Ramos (cell line): ENCODE results near the gene ANHX.
"Not testable (repeated sequence)": the region's sequence is repeated elsewhere in the genome, so short reads cannot be mapped to it uniquely, and the experiment has no call there.

Source experiments
- in situ Hi-C: fragments of 300-500 bp; cut with MboI; formaldehyde crosslinking; loops from one replicate; pipeline ENCODE4 v1.14.3; 2022; ENCODE audit warnings: low sequenced_read_pairs; ENCODE audit not compliant: unreplicated experiment

The ANHX gene

DNA sequence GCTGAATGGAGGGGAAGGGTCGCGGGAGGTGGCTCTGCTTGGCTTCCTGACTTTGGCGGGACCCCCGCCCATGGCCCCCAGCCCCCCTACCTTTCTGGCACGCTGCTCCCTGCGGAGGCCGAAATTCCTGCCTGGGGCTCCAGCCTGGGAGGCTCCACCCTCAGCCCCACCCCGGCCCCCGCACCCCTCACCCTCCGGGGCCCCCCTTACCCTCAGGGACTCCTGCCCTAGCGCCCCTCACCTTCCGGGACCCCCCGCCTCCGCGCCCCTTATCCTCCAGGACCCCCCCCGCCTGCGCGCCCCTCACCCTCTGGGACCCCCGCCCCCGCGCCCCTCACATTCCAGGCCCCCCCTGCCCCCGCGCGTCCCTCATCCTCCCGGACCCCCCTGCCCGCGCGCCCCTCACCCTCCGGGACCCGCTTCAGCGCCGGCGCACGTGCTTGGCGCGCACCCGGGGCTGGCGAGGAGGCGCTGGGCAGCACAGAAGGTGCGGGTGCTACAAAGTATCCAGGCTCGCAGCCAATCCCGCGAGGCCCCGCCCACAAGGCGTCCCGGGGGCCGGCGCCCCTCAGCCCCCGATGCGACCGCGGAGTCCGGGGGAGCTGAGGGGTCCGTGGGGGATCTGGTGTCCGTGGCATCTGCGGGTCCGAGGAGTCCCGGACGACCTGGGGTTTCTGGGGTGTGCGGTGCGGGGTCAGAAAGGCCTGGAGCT, at the start of gene ANHX:
Gene ANHX, minus strand, starts transcription at position 477 of the 712 bp plus-strand sequence. CDS start 1,521 bp downstream, outside the sequence.
- in situ Hi-C loops: no loop called here

DNA sequence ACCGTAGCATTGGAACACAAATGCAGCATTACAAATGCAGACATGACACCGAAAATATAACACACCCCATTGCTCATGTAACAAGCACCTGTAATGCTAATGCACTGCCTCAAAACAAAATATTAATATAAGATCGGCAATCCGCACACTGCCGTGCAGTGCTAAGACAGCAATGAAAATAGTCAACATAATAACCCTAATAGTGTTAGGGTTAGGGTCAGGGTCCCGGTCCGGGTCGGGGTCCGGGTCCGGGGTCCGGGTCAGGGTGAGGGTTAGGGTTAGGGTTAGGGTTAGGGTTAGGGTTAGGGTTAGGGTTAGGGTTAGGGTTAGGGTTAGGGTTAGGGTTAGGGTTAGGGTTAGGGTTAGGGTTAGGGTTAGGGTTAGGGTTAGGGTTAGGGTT, 29.0 kb upstream of the ANHX start:
- in situ Hi-C loops: not testable (repeated sequence)

DNA sequence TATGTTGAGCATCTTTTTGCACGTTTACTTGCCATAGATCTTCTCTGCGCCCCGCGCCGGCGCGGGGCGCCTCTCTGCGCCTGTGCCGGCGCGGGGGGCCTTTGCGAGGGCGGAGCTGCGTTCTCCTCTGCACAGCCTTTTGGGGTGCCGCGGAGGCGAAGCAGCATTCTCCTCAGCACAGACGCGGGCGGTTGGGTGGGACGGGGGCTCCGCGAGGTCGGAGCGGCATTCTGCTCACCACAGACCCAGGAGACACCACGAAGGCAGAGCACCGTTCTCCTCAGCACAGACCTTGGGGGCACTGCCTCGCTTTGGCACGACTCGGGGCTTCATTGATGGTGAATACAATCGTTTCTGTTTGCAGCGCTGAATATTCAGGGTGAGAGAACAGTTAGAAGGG, 28.5 kb upstream of the ANHX start:
- in situ Hi-C loops: no loop called here

DNA sequence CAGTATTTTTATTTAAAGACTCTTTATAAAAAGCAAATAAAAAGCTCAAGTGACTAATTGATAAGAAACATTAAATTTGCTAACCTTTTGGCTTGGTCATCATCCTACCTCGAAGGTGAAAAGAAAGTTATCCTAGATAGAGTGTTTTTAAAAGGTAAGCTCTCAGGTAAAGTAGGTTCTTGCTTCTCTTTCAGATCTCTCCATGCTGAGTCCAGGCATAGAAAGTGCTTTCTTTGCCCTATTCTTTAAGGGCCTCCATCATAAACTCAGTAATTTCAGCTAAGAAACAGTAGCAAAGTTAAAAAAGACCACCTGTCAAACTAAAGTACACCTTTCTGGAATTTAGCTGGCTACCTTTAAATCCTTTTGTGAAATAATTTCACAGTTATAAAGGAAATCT, 20.6 kb upstream of the ANHX start:
- in situ Hi-C loops: no loop called here

DNA sequence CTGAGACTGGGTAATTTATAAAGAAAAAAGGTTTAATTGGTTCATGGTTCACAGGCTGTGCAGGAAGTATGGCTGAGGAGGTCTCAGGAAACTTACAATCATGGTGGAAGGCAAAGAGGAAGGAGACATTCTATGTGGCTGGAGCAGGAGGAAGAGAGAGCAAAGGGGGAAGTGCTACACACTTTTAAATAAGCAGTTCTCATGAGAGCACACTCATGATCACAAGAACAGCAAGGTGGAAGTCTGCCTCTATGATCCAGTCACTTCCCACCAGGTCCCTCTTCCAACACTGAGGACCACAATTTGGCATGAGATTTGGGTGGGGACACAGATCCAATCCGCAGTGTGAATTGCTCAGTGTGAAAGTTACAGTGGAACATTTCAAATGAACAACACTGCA, 20.2 kb upstream of the ANHX start:
- in situ Hi-C loops: not testable (repeated sequence)

DNA sequence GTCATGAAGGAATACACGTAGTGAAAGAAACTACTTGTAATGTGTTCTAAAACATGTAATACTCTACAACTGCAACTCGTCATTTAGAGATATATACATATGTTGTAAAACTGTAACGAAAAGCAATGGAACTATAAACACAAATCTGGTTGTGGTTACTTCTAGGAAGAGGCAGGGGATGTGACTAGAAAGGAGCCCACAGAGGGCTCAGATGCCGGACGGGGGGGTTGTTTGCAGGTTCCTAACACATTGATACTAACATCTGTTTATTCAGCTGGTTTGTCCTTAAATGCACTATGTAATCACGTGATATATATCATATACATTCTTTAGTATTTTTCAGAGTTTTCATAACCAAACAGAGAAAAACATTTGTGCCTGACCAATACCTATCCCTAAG, 16.1 kb upstream of the ANHX start:
- in situ Hi-C loops: no loop called here

DNA sequence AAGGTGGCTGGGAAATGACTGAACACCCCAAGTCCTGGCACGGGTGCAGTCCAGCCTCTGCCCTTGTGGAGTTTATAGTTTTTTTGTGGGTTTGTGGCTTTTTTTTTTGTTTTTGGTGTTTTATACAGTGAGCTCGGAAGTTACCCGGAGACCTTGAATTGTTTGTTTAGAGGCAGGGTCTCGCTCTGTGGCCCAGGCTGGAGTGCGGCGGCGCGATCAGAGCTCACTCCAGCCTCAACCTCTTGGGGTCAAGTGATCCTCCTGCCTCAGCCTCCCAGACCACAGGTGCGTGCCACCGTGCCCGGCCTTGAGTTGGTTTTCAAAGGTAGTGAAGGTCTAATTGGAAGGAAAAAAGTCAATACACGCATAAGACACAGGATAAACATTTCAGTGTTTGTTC, 879 bp upstream of the ANHX start:
- in situ Hi-C loops: no loop called here

DNA sequence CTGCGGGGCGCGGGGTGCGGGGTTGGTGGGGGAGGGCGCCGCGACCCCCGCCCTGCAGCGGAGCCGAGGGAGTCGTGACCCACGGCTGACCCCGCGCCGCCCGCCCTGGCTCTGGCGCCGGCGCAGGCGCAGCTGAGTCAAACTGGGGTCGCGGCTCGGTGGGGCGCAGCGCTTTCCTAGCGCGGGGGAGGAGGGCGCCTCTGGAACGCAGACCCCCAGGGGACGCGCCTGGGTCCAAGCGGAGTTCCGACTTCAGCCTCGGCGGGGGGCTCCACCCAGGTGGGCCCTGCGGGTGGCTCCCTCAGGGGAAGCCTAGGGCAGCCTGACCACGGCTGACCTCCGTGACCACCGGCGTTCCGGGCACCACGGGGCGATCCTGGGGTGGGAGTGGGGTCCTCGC, 467 bp upstream of the ANHX start:
- in situ Hi-C loops: no loop called here

DNA sequence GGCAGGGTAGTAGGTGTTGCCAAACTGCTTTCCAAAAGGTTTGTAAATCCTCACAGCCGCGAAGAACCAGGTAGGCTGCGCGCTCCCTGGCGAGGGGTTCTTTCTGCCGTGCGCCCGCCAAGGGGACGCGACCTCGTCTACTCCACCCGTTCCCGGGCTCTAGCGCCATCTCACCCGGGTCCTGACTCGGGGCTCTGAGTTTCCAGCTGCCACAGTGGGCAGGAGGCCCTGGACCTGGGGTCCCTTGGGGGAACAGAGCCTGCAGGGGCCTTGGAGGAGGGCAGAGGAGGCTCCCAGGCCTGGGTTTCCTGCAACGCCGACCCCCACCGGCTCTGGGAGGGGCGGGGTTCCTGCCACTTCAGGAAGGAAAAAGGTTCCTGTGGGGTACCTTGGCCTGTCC, 706 bp downstream of the ANHX start:
- in situ Hi-C loops: no loop called here

DNA sequence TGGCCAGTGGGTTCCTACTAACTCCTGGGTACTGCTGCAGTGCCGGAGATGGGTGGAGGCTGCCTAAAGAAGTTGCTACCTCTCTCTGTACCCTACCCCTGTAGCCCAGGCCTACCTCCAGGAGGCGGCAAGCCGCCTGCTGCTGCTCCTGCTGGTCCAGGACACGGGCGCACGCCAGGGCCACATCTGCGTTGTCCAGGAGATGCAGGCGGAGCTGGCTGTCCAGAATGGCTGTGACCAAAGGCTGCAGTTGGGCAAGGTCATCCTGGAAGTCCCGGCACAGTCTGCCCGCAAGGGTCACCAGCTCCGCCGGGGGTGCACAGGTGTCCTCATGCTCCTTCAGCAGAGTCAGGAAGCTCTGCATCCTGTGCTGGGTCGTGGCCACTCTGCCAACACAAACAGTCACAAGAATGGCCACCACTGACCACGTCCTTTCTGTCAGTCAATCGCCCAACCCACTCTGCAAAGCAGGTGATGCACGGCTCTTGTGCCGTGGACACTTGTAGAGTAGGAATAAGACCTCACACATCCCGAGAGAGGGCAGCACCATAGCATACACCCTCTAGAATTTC, 1.6 kb downstream of the ANHX start:
- in situ Hi-C loops: no loop called here

DNA sequence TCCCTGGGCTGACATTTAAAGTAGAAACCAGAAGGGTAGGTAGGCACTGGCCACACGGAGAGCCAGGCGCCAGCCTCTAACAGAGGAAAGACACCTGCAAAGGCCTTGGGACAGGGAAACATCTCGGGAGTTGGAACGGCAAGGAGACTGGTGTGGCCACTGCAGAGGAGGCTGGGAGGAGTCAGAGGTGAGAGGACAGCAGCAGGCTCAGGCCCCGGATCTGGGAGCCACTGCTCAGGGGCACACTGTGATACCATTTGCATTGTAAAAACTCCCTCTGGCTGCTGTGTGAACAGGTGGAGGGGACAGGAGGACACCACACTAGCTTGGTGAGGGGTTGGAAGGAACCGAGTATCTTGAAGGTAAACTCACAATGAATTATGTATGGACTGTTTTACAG, 2.7 kb downstream of the ANHX start:
- in situ Hi-C loops: no loop called here

DNA sequence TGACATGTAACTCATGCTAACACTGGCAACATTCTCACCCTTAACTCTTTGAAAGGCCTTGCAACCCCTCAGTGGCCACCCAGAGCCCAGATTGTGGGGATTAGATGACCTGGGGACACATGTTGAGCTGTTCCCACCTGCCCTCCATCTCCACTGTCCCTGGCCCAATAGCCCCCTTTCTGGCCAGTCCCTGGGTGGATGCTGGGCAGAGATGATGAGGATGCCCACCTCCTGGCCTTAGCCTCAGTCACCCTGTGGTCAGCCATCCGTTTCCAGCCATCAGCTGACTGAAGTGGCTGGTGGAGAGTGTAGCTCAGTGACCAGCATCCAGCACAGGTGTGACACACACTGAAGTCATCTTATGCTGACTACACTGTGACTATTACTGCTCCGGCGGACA, 4.7 kb downstream of the ANHX start:
- in situ Hi-C loops: no loop called here

DNA sequence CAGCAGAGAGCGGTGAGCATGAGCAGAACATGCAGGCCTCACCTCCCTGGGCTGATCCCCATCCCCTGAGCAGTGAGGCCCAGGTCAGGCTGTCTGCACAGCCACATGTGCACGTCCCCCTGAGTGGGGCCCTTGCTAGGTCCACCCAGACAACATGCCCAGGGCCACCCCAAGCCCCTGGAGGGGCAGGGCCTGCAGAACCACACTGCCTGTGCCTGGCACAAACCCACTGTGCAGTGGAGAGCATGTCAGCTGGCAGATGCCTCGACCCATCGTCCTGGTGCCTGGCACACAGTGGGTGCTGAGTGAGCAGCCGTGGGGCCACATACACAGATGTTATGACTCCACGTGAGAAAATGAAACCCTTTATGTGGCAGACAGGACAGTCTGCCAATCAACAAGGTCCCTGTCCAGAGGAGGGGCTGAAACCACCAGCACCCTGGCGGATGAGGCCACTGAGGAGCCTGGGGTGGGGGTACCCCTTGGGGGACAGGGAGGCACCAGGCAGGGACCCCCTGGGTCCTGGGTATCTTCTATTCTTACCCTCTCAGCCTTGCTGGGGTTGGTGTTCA, 8.3 kb downstream of the ANHX start:
- in situ Hi-C loops: no loop called here

DNA sequence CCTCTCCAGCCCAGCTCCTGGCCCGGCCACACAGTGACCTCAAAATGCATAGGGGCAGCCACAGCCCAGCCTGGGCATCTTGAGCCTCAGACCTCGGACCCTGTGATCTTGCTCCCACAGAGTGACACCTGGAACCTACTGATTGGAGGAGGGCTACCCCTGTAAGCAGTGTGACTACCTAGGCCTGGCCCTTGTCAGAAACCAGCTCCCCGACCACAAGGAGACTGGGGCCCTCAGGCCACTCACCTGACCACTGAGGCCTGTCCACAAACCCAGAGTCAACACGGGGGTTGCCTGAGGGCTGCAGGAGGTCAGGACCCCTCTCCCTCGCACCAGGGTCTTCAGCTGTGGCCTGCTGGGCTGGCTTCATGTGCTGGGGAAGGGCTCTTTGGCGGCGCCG, 9.0 kb downstream of the ANHX start:
- in situ Hi-C loops: no loop called here

DNA sequence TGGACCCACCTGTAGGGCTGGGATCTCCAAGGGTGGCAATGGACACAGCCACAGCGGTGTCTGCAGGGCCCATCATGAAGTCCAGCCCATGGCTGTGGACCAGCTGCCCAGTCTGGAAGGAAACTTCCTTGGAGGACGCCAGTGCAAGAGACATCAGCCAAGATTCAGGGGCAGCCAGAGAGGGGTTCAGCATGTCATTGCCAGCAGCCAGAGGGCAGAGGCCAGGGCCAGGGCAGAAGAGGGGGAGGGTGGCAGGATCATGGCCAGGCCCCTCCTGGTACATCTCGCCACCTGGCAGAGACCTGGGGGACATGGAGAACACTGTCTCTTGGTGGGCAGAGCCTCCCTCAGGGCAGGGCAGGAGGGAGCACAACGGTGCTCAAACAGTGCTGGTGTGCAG, 10.2 kb downstream of the ANHX start:
- in situ Hi-C loops: no loop called here

DNA sequence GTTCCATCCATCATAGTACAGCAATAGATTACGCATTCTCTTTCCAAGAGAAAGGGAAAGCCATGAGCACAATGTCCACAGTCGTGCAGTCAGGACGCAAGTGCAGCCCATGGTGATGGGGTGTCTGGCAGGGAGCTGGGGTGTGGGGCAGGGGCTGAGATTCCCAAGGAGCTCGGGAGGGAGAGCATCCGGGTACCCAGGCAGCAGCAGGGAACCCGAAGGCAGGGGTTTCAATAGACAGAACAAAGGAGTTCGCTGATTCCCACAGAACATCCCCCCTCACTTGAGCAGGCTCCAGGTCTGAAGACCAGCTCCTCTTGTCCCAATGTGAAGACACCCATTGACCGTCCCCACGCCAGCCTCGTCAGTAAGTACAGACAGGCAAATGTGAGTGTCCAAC, 13.5 kb downstream of the ANHX start:
- in situ Hi-C loops: no loop called here

DNA sequence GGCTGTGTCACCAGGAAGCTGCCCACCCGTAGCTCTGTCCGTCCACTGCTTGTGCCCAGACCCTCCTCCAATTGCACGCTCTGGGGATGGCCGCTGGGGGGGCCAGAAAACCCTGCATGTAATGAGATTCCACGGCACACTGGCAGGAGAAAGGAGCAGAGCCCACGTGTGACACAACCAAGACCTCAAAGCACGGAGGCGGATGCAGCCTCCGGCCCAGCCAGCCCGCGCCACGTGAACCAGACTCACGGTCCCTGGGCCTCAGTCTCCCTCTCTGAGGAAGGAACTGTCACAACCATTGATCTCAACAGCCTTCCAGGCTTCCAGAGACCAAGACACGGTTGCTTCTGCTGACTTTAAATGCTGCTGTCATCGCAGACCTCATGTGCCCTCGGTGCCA, 14.4 kb downstream of the ANHX start:
- in situ Hi-C loops: no loop called here

DNA sequence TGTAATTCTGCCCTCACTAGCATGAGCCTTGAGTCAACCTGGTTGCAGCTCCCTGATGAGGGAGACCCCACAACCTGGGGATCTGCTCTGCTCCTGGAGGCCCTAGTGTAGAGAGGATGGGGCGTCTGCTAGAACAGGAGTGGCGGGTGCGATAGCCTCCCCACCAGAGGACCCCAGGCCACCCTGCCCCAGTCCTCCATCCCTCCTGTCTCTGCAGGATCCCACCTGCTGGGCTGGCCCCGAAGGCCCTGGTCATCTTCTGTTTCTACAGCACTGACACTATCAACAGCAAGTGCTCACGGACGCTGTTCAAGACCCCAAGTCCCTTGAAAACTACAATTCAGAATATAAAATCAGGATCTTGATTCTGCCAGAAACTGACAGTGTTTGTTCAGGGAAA, 15.2 kb downstream of the ANHX start:
- in situ Hi-C loops: no loop called here

DNA sequence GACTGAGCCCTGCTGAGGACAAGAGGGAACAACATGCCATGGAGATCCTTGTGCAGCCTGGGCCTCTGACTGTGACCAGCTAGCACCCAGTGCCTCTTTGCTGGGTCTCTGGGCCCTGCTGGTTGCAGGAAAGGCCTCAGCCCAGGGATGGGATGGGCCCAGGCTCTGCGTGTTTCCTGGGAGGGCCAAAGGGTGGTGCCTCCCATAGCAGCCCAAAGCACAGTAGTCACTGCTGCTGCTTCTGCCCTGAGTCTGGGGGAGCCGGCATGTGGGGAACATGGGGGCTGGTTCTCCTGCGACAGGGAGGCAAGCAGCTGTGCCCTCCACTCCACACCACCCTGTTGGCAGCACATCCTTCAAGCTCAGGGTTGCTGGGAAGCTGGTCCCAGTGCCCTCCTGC, 18.5 kb downstream of the ANHX start:
- in situ Hi-C loops: no loop called here

DNA sequence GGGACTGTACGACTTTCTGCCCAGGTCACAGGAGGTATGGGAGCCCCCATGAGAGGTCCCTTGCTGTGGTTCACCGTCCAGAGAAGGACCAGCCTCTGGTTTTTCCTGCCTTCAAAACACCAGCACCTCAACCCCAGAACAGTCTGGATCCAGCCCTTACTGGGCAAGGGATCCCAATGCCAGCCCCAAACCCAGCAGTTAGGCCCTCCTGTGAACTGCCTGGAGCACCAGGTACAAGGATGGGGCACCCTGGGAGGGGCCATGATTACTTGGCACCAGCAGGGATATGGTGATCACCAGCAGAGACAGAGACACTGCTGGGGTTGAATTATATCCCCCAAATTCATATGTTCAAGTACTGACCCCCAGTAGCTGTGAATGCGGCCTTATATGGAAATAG, 20.0 kb downstream of the ANHX start:
- in situ Hi-C loops: no loop called here

DNA sequence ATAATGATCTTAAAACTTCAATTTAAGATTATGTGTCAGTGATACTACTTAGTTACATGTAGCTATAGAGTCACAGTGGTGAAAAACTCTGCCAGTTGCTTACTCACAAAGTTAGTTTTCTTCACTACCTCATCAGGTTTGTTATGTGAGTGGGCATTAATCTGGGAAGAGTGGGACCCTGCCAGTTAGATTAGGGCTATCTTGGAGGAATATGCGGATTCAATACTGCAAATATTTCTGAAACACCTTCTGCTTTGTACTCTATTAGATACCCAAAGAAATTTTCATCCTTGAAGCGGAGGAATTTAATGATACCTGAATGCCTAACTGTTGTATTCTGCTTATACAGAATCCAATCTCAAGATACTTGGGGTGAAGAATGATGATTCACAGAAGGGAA, 29.3 kb downstream of the ANHX start:
- in situ Hi-C loops: no loop called here

DNA sequence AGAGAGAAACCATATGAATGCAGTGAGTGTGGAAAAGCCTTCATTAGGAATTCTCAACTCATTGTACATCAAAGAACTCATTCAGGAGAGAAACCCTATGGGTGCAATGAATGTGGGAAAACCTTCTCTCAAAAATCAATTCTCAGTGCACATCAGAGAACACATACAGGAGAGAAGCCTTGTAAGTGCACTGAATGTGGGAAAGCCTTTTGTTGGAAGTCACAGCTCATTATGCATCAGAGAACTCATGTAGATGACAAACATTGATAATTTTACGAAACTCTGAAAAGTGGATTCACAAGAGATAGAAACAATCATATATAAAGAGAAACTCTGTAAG, 31.4 kb downstream of the ANHX start:
- in situ Hi-C loops: no loop called here
